Measurements from ENCODE around the gene DENND2D. TPM values are rescaled to one million over a fixed set of nuclear protein-coding genes. Genes with fewer than 3 reads are reported as not detected.

Gene DENND2D
- total and polyA plus RNA-seq, 2 experiments from 2014 or later = 2.5 to 3.0 TPM

DNA sequence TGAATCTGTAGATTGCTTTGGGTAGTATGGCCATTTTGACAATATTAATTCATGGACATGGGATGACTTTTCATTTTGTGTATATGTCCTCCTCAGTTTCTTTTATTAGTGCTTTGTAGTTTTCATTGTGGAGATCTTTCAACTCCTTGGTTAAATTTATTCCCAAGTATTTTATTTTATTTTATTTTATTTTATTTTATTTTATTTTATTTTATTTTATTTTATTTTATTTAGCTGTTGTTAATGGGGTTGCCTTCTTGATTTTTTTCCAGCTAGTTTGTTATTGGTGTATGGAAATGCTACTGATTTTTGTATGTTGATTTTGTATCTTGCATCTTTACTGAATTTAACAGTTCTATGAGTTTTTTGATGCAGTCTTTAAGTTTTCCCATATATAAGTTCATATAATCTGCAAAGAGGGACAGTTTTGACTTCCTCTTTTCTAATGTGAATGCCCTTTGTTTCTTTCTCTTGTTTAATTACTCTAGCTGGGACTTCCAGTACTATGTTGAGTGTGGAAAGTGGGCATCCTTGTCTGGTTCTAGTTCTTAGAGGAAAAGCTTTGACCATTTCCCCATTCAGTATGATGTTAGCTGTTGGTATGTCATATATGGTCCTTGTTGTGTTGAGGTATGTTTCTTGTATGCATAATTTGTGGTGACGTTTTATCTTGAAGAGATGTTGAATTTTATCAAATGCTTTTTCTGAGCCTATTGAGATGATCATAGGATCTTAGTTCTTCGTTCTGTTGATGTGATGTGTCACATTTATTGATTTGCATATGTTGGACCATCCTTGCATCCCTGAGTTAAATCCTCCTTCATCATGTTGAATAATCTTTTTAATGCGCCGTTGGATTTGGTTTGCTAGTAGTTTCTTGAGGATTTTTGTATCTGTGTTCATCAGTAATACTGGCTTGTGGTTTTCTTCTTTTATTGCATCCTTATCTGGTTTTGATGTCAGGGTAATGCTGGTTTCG, 46.1 kb downstream of the DENND2D start:
- H3K4me1 Mint-ChIP-seq = no peaks in the 10 kb centered on the region
- ATAC-seq (no peak), DNase-seq (ENCODE audit: low spot score) (no peak)
- TF ChIP-seq STAT1 (IDR thresholded peaks at IDR 0.05; ENCODE audit: unreplicated experiment) = no peak
- no peak for TF ChIP-seq NANOG (IDR thresholded peaks at IDR 0.05; ENCODE audit: borderline replicate concordance)
- no peak for TF ChIP-seq JUNB (IDR thresholded peaks at IDR 0.05; ENCODE audit: unreplicated experiment)
- TF ChIP-seq ZNF462 (CRISPR knock-in tag; IDR thresholded peaks at IDR 0.05) = no peak
- no peak for TF ChIP-seq CREB1 (CRISPR knock-in tag; IDR thresholded peaks at IDR 0.05; ENCODE audit: low read depth)
- TF ChIP-seq ZNF331 (CRISPR knock-in tag; IDR thresholded peaks at IDR 0.05; ENCODE audit: low read depth) = no peak
- no peak for TF ChIP-seq REST (IDR thresholded peaks at IDR 0.05; ENCODE audit: unreplicated experiment)
- TF ChIP-seq POLR2AphosphoS5 (IDR thresholded peaks at IDR 0.05; ENCODE audit: low read depth) = no peak
- TF ChIP-seq, protein P1, sequence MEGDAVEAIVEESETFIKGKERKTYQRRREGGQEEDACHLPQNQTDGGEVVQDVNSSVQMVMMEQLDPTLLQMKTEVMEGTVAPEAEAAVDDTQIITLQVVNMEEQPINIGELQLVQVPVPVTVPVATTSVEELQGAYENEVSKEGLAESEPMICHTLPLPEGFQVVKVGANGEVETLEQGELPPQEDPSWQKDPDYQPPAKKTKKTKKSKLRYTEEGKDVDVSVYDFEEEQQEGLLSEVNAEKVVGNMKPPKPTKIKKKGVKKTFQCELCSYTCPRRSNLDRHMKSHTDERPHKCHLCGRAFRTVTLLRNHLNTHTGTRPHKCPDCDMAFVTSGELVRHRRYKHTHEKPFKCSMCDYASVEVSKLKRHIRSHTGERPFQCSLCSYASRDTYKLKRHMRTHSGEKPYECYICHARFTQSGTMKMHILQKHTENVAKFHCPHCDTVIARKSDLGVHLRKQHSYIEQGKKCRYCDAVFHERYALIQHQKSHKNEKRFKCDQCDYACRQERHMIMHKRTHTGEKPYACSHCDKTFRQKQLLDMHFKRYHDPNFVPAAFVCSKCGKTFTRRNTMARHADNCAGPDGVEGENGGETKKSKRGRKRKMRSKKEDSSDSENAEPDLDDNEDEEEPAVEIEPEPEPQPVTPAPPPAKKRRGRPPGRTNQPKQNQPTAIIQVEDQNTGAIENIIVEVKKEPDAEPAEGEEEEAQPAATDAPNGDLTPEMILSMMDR (conservative IDR thresholded peaks at IDR 0.05; ENCODE audit: low read depth in 2 of 2) = no peak
- no peak for TF ChIP-seq EZH2phosphoT487 (IDR thresholded peaks at IDR 0.05; ENCODE audit: unreplicated experiment)
- TF ChIP-seq ZNF114 (CRISPR knock-in tag; IDR thresholded peaks at IDR 0.05) = no peak
- no peak for TF ChIP-seq EZH2 (IDR thresholded peaks at IDR 0.05; ENCODE audit: low read depth, unreplicated experiment)
- TF ChIP-seq, protein P2, sequence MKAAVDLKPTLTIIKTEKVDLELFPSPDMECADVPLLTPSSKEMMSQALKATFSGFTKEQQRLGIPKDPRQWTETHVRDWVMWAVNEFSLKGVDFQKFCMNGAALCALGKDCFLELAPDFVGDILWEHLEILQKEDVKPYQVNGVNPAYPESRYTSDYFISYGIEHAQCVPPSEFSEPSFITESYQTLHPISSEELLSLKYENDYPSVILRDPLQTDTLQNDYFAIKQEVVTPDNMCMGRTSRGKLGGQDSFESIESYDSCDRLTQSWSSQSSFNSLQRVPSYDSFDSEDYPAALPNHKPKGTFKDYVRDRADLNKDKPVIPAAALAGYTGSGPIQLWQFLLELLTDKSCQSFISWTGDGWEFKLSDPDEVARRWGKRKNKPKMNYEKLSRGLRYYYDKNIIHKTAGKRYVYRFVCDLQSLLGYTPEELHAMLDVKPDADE (IDR thresholded peaks at IDR 0.05) = no peak
- no peaks in the 10 kb centered on the region for H3K9me3 Mint-ChIP-seq
- peaks cover 2% of the 10 kb centered on the region for H3K27me3 Mint-ChIP-seq (ENCODE audit: insufficient read depth, low read depth, poor library complexity)
- Histone ChIP-seq H3K9me2 (ENCODE audit: insufficient read depth) (no peaks in the 10 kb centered on the region), H3K27me3 (ENCODE audit: insufficient read depth) (no peaks in the 10 kb centered on the region), H3K27ac (ENCODE audit: low read depth) (no peak overlapping the region), H4K20me1 (replicated peaks; ENCODE audit: insufficient read depth) (peaks cover 19% of the 10 kb centered on the region; the same call in 1 of the 2 replicates), H2AFZ (no peak overlapping the region), H3K36me3 (ENCODE audit: insufficient read depth) (peaks cover 9% of the 10 kb centered on the region; the same call in 1 of the 2 replicates), H3K79me2 (replicated peaks; ENCODE audit: insufficient read depth) (peaks cover 70% of the 10 kb centered on the region), H3K4me3 (no peak overlapping the region), H3F3A (replicated peaks; ENCODE audit: low read depth) (no peaks in the 10 kb centered on the region), H3K4me1 (ENCODE audit: insufficient read depth) (no peaks in the 10 kb centered on the region), H3K4me2 (no peak overlapping the region)
- H3K27ac Mint-ChIP-seq = no peak overlapping the region
- peaks cover 37% of the 10 kb centered on the region for H3K36me3 Mint-ChIP-seq (ENCODE audit: low read depth)
- no peak overlapping the region for H3K4me3 Mint-ChIP-seq
